Measurements from ENCODE around the gene CHID1. TPM values are rescaled to one million over a fixed set of nuclear protein-coding genes. Genes with fewer than 3 reads are reported as not detected.

Gene CHID1
- total RNA-seq, 1 experiment from 2014 or later, result 38.5 TPM

DNA sequence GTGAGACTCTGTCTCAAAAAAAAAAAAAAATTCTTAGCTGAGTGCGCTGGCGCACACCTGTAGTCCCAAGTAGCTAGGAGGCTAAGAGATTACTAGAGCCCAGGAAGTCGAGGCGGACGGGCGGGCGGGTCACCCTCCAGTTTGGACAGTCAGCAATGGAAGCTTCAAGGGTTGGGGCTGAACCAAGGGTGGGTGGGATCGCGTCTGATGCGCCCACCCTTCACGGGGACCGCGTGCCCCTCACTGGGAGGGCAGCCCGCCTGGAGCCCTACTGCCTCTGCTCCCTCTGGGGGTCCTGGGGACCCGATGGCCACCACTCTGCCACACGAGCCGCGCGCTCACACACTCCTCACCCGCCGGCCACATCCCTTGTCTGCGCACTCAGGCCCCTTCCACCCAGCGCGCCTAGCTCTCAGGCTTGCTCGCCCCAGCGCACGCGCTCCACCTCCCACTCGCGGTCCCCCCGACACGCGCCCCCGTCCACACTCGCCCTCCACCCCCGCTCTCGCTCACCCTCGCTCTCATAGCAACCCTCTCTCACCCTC is 494 bp downstream of the CHID1 start:
- no peak for DNase-seq (ENCODE audit: low read depth)

DNA sequence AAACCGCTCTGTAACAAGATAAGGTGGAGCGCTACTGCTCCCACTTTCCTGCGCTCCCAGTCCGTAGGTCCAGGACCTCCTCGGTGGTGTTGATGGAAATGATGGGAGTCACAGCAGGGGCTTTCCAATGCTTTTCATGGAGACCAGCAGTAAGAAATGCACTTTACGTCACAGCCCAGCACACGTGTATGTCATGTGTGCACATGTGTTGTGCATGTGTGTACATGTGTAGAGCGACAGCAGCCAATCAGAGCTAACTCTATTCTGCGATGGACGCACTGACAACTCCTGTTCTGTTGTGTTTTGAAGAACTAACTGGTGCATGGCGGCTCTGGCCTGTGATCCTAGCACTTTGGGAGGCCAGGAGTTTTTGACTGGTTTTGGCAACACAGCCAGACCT is 1.2 kb downstream of the CHID1 start:
- DNase-seq (ENCODE audit: low read depth), result no peak

DNA sequence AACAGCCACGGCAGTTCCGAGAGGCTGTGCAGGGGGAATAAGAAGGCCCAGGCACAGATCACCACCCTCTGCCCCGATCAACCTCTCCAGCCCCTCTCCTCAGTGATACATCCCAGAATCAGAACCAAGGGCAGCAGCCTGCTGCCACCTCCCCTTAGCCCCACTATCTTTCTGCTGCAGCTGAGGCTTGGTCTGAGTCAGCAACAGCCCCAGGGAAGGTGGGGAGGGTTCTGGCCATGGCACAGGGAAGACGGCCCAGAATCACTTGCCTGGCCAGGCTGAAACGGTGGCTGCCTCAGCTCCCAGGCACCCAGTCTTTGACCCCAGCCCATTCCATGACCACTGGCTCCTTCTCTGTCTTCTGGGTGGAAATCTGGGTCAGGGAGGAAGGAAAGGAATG is 2.3 kb downstream of the CHID1 start:
- no peak for DNase-seq (ENCODE audit: low read depth)

DNA sequence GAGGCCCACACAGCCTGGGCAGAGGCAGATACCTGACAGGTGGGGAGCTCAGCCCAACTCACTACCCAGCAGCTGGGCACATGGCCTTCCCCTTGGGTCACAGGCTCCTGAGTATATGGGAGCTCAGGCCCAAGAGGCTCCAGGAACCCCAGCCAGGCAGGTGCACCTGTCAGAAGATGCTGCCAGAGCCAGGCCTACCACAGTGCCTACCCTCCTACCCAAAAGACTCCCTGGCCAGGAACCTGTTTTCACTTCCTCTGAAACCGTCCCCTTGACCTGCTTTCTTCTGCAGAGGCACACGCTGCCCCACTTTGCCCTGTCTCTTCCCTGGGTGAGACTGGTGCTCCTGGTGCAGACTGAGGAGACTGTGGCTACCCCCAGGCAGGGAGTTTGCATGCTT is 2.9 kb downstream of the CHID1 start:
- DNase-seq (ENCODE audit: low read depth), result no peak

DNA sequence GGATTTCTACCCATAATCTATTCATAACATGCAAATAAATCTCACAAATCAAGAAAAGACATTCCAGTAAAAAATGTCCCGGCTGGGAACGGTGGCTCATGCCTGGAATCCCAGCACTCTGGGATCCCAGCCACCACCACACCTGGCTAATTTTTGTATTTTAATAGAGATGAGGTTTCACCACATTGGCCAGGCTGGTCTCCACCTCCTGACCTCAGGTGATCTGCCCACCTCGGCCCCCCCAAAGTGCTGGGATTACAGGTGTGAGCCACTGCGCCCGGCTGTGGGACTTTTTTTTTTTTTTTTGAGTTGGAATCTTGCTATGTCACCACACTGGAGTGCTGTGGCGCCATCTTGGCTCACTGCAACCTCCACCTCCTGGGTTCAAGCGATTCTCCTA is 4.7 kb downstream of the CHID1 start:
- DNase-seq (ENCODE audit: low read depth), result no peak

DNA sequence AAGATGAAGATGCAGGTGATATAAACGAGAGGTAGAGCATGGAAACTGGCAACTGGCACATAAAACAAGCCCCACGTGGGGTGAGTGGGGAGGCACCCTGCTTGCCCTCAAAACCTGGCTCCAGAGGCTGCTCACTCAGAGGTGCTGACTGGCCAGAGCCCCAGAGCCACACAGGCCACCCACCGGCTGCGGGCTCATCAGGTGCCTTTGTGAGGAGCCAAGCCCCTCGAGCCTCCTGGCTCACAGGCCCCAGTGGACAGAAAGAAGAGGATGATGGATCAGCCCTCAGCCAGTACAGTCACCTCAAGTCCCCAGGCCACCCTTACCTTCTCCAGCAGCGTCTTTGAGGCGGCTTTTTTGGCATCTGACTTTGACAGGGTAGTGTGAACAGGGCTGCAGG is 6.2 kb downstream of the CHID1 start:
- no peak for DNase-seq (ENCODE audit: low read depth)

DNA sequence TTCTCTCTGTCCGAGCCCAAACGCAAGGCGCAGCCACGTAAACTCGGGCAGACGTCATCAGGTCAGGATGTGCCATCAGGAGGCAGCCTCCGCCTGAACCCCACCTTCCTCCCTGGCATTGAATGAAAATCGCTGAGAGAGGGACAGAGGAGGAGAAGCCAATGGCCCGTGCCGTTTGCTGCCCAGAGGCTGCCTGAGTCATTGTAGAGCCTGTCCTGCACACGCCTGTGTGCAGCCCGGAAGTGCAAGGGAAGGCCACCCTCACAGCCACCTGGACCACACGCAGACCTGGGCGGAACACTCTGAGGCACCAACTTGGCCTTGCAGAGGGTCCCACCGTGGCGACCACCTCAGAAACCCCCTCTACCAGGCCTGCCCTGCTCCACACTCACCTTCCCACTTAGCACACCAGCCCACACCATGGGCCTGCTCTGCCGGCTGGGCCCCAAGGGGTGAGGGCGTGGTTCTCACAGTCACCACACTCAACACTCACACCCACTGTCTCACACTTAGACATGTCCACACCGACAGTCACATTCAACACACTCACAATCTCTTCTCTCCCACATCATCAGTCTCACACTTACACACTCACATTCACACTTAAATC is 9.1 kb downstream of the CHID1 start:
- no peak for DNase-seq (ENCODE audit: low read depth)

DNA sequence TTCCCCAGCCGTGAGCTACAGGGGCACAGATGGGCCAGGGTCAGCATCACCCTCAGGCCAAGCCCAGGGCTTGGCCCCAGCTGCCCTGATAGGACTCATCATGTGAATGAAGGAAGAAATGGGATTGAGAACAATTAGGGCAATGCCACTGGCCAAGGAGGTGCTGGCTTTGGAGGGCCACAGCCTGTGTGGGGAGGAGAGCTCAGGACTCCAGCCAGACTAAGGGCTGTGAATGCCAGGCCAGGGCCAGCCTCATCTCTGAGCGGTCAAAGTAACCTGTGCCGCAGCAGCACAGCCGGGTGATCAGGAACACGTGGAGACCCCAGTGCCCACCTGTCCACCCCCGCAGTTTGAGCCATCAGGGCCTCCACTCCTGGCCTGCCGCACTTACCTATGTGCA is 10.1 kb downstream of the CHID1 start:
- DNase-seq (ENCODE audit: low read depth), result no peak

DNA sequence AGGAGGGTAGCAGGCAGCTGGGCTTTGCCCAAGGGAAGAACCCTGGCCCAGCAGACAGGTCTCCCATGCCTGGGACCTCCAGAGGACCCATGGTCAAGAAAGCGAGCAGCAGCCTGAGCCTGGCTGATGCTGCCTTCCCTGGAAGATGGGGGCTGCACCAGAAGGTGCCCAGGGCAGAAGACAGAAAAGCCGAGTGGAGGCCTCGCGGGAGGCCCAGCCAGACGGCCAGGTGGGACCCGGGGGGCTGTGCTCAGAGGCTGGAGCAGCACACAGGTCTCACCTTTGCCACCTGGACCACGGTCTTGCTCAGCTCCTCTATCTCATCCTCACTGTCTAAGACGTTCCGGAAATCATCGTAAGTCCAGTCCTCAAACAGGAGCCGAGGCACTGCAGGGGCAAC is 10.9 kb downstream of the CHID1 start:
- DNase-seq (ENCODE audit: low read depth), result no peak

DNA sequence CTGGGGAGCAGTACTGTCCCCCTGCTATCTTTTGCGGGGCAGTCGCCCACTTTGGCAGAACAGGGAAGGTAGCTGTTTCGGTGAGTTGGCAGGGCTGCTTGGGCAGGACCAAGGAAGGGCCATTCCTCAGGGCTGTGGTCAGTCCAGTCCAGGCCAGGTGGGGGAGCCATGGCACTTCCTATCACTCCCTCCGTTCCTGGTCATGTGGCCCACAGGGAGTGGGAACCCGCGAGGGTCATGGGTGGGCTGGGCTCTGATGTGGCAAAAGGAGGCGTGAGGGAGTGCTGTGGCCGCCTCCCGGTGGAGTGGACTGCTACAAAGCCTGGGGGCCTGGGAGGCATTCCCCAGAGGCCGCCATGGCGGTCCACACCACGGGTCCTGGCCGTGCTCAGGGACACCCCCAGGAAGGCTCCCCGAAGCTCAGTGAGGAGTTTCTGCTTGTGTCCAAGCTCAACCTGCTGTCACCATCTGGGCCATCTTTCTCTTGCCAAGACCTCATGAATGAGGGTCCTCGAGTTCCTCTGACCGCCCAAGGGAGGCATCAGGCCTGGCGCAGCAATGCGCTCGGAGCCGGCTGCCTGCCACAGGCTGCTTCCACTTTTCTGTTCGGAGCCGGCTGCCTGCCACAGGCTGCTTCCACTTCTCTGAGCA is 11.9 kb downstream of the CHID1 start:
- no peak for DNase-seq (ENCODE audit: low read depth)

DNA sequence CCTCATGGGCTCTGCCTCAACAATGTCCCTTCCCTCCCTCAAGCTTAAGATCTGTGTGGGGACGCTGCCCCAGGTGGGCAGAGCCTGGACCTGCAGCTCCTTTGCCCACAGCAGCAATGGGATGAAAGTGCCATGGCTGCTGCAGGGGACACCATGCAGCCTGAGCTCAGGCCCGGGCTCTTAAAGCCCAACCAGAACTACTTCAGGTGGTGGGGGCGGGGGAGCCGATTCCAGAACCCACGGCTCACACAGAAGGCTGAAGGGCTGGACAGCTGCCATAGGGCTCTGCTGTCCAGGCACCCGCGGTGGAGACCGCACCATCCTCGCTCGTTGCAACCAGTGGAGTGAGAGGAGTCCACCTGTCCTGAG is 12.5 kb downstream of the CHID1 start:
- DNase-seq (ENCODE audit: low read depth), result no peak

DNA sequence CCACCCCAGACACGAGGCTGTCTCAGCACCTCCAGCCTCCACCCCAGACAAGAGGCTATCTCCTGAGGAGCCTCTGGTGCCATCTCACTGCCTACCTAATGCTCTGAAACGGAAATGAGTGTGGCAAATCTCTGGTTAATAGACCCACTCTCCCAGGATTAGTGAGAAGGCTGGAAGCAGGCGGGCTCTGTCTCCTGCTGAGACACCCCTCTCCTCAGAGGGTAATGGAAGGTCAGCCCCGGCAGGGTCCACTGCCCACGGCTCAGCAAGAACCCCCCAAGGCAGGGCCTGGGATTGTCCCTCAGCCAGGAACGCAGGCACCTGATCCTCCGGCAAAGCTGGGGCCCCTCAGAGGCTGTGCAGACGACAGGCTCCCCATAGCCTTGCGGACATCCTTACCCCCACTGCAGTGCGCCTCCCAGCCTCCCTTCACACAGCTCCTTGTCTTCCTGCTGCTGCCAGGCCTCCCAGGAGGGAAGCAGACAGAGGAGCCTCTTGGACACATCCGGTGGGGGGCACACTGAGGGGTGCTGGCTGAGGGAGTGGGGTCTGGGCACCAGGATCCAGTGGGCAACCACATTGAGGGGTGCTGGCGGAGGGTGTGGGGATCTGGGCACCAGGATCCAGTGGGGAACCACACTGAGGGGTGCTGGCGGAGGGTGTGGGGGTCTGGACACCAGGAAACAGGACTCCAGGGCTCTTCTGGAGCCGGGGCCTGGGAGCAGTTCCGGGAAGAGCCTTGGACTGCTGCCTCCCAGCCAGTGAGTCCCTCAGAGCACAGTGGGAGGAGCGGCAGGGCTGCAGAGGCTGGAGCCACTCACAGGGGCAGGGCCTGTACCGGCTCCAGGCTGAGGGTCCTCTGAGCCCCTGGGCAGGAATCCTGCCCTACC is 13.1 kb downstream of the CHID1 start:
- DNase-seq (ENCODE audit: low read depth), result no peak

DNA sequence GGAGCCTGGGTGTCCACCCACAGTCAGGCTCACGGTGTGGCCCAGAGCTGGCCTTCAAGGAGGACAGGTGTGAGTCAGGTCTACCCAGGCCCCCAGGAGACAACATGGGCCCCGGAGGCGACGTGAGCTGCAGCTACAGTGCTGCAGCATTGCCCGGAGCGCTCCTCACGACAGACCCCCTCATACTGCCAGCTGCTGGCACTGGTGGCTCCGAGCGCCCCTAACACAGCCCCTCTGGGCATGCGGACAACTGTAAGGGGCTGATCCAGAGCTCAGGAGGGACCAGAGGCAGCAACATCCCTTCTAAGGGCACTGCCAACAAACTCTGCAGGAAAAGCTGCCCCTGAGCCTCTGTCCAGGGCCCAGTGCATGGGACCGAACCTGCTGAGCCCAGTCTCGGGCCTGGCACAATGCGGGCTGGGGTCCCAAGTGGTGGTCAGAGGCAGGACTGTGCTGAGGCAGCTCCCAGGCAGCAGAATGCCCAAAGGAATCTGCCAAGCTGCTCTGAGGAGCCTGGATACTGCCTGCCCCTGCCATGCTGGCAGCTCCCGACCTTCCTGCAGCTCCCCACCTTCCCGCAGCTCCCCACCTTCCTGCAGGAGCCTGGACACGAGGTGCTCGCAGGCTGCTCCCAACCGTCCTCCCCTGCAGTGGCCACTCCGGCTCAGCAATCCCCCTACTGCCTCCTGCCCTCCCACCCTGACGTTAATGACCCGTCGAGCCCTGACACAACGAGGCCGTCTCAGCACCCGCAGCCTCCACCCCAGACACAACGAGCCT is 15.1 kb downstream of the CHID1 start:
- DNase-seq (ENCODE audit: low read depth), result no peak

DNA sequence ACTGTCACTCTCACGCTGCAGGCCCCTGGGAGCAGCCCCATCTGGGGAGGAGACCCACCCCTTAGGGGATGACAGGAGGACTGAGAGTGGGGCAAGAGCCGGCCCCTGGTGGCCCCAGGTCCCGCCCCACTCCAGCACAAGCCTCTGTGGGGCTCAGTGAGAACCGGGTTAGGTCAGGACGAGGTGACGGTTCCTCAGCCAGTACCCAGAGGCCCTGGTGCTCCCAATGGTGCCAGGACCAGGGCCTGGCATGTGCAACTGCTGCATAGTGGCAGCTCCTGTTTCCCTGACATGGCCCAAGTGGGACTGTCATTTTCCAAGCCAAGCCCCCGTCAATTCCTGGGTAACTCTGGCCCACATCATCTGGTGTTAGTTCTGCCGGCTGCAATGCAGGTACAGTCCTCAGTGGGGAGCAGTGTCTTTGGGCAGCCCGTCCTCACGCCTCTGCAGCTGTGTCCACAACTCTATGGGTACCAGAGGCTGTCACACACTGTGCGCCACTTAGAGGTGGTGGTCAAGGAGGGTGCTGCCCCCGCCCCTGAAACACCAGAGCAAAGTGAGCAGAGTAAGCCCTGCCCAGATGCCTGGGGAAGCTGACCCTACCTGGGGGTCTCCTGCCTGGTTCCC is 15.9 kb downstream of the CHID1 start:
- no peak for DNase-seq (ENCODE audit: low read depth)

DNA sequence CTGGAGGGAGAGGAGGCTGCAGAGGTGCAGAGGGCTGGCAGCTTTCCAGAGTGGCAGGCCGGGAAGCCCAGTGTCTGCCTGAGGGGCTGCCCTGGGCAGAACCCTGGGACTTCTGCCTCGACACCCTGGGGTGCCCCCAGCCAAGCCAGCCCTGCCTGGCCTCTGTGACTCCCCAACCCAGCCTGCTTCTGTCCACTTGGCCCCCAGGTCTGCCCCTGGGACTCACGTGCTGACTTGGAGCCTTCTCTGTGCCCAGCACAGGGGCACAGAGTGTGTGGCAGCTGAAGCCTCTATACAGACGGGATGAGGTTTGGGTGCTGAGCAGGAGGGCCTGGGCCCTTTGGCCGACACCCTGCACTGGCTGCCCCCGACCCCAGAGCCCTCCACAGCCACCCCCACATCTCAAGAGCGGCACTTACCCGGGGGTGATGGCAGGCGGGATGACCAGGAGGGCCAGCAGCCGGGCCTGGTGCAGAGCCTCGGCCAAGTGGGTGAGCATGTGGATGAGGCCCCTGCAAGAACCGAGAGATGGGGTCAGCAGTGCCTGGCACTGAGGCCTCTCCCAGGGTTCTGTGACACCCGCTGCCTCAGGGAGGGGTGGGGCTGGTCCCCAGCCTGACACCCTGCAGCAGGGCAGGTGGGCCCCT is 17.5 kb downstream of the CHID1 start:
- no peak for DNase-seq (ENCODE audit: low read depth)

DNA sequence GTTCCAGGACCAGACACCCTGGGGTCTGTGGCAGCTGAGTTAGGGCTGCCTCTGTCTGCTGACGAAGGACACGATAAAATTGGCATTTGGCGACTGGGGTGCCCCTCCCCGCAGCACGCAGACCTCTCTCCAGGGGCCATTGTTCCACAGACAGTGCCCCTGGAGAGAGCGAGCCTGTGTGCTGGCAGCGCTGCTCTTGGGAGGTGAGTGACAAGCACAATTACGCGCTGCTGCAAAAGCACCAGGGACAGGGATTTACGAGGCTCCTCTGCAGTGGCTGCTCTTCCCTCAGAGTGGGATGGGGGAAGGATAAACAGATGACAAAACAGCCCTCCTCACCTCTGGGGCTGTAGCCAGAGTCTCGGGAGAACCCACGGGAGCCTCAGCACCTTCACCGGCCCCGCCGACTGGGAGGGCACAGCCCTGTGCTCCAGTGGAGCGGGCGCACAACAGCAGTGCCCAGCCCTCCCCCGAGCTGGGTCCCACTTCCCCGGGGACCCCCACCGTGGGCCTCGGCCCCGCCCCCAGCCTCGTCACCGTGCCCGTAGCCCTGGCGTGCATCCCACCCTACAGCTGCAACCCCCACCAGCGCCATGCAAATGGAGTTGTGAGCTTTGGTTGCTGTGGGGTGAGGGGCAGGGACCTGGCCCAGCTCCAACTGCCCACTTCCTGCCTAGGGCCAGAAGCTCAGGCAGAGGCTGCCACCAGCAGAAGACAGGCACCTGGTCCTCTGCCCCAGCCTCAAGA is 19.6 kb downstream of the CHID1 start:
- no peak for DNase-seq (ENCODE audit: low read depth)

DNA sequence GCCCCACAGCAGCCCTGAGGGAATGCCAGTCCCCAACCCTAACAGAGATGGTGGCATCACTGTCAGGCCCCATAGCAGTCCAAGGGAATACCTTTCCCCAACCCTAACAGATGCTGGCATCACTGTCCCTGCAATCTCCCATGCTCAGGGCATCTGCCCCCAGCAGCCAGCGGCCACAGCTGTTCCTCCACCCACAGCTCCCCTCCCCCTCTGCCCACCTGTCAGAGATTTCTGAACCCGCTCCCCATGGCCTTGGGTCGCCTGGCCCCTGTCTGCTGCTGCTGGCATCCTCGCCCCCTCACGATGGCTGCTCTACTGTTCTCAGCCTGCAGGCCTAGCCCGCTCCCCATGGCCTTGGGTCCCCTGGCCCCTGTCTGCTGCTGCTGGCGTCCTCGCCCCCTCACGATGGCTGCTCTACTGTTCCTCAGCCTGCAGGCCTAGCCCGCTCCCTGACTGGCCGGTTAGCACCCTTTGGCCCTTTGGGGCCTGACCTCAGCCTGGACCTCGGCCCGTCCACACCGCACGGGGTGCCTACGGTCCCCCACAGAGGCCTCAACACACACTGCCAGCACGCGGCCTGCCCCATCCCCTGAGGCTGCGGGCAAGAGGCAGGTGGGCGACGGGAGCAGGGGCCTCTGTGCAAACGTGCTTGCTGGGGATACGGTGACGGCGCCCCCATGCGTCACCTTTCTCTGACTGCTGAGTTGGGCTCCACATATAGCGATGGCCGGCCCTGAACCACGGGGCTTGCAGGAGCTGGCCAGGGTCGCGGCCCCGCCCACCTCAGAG is 20.7 kb downstream of the CHID1 start:
- no peak for DNase-seq (ENCODE audit: low read depth)

DNA sequence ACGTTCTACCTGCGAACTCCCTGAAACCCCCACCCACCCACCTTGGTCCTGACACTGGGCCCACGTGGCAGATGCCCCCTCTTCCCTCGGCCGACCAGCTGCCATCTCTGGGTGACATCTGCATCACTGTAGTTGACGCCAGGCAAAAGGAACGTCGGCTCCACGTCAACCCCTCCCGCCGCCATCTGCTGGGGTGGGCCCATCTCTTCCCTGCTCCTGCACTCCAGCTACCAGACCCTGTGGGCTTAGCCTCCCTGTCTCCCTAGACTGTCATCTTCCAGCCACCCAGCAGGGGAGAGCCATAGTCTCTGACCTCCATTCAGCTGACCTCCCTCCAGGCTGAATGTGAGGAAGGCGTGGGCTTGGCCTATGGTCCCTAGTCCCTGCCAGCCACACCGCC is 21.4 kb downstream of the CHID1 start:
- DNase-seq (ENCODE audit: low read depth), result no peak

All from Daoy (cell line).